ENCODE data around the gene DISP1.

- no peak for TF ChIP-seq SUZ12 (IDR thresholded peaks at IDR 0.05)
- TF ChIP-seq TARDBP (IDR thresholded peaks at IDR 0.05): no peak
- no peak for TF ChIP-seq HDGF (IDR thresholded peaks at IDR 0.05; ENCODE audit: borderline replicate concordance)
- TF ChIP-seq ELF4 (IDR thresholded peaks at IDR 0.05): no peak
Measured at GRCh38 chr1:222792744-222793143, 22.1 kb upstream of the DISP1 start.
